ENCODE measurements around the gene NRXN3.

- TF ChIP-seq GATA3 (IDR thresholded peaks at IDR 0.05; ENCODE audit: low read depth, low read length) (no peak), GATA2 (IDR thresholded peaks at IDR 0.05; ENCODE audit: low read depth, low read length) (no peak)
Observed at GRCh38 chr14:79465651-79466050, 1295.5 kb downstream of the NRXN3 start.

All from SH-SY5Y (cell line).